IMR-90 (cell line): ENCODE measurements around the gene TXNDC11. TPM values are rescaled to one million over a fixed set of nuclear protein-coding genes. Genes with fewer than 3 reads are reported as not detected.
A peak's percentile ranks its signal among the peaks of the same experiment; 100 is the strongest.

Experiments used
- ATAC-seq: fragments of 200-7000 bp; cut with Tn5 transposase; 2 replicates; pipeline ENCODE4 v1.9.1; 2020; ENCODE audit warnings: low read depth, mild to moderate bottlenecking, moderate library complexity
- BruUV-seq: library from RNA; stranded (reverse); fragments of 400-500 nt; replicated peaks from 2 replicates; lab custom pipeline; 2021; lab: Mats Ljungman, UMichigan
- CTCF ChIA-PET: fragments of 300-600 bp; formaldehyde crosslinking; extraction: SDS; loops from one replicate; lab custom pipeline; 2021; ENCODE audit warnings: antibody characterized with exemption; lab: Yijun Ruan, JAX
- POLR2A ChIA-PET: fragments of 300-600 bp; sonication (Branson Sonifier 250); formaldehyde crosslinking; loops from one replicate; lab custom pipeline; 2022; ENCODE audit warnings: antibody characterized with exemption; ENCODE audit not compliant: unreplicated experiment; lab: Charles Lee
- DNase-seq: peaks from one replicate; pipeline ENCODE4 v3.0.0; 2013
- H2AFZ ChIP-seq: replicated peaks from 2 replicates; pipeline ENCODE3; 2013; ENCODE audit warnings: low read length, mild to moderate bottlenecking; ENCODE audit not compliant: poor library complexity
- H2AK5ac ChIP-seq: 2 replicates; pipeline ENCODE4 v1.6.1; 2013; ENCODE audit warnings: low read depth, low read length, inconsistent platforms
- H2AK9ac ChIP-seq: replicated peaks from 2 replicates; pipeline ENCODE3; 2013; ENCODE audit warnings: mild to moderate bottlenecking, low read depth, low read length, moderate library complexity; ENCODE audit not compliant: poor library complexity
- H2BK120ac ChIP-seq: 2 replicates; pipeline ENCODE4 v1.6.1; 2013; ENCODE audit warnings: low read depth, low read length, inconsistent platforms
- H2BK15ac ChIP-seq: 3 replicates; pipeline ENCODE4 v1.6.1; 2013; ENCODE audit warnings: low read depth, low read length, inconsistent platforms
- H2BK20ac ChIP-seq: 2 replicates; pipeline ENCODE4 v1.6.1; 2013; ENCODE audit warnings: low read depth, mild to moderate bottlenecking, inconsistent platforms, low read length, moderate library complexity
- H2BK5ac ChIP-seq: 2 replicates; pipeline ENCODE4 v1.6.1; 2013; ENCODE audit warnings: mild to moderate bottlenecking, low read depth, low read length, inconsistent platforms; ENCODE audit not compliant: poor library complexity, severe bottlenecking
- H3K14ac ChIP-seq: replicated peaks from 2 replicates; pipeline ENCODE4 v1.6.1; 2013; ENCODE audit warnings: low read depth, low read length, inconsistent platforms
- H3K18ac ChIP-seq: 2 replicates; pipeline ENCODE4 v1.6.1; 2013; ENCODE audit warnings: low read depth, low read length, control low read depth
- H3K23ac ChIP-seq: 2 replicates; pipeline ENCODE4 v1.6.1; 2013; ENCODE audit warnings: low read depth, low read length, inconsistent platforms
- H3K27ac ChIP-seq: 2 replicates; pipeline ENCODE4 v1.5.1; 2013; ENCODE audit warnings: mild to moderate bottlenecking, control low read depth, low read length; ENCODE audit not compliant: insufficient read depth
- H3K27me3 ChIP-seq: 2 replicates; pipeline ENCODE4 v1.6.1; 2013; ENCODE audit warnings: low read length; ENCODE audit not compliant: control insufficient read depth, insufficient read depth
- H3K36me3 ChIP-seq: 2 replicates; pipeline ENCODE4 v1.6.1; 2013; ENCODE audit warnings: low read length, mixed read lengths; ENCODE audit not compliant: control insufficient read depth, insufficient read depth
- H3K4ac ChIP-seq: 2 replicates; pipeline ENCODE4 v1.6.1; 2013; ENCODE audit warnings: low read depth, low read length, inconsistent platforms
- H3K4me1 ChIP-seq: 2 replicates; pipeline ENCODE4 v1.6.1; 2013; ENCODE audit warnings: low read length, mixed read lengths; ENCODE audit not compliant: control insufficient read depth, insufficient read depth
- H3K4me2 ChIP-seq: 2 replicates; pipeline ENCODE4 v1.6.1; 2013; ENCODE audit warnings: low read depth, mild to moderate bottlenecking, control low read depth, low read length, moderate library complexity
- H3K4me3 ChIP-seq: 2 replicates; pipeline ENCODE4 v1.5.1; 2013; ENCODE audit warnings: low read depth, mild to moderate bottlenecking, control low read depth, low read length, moderate library complexity; ENCODE audit not compliant: insufficient read depth
- H3K56ac ChIP-seq: 2 replicates; pipeline ENCODE4 v1.6.1; 2013; ENCODE audit warnings: low read length, inconsistent platforms; ENCODE audit not compliant: insufficient read depth; ENCODE audit errors: extremely low read depth
- H3K79me1 ChIP-seq, 2 experiments: 2 replicates each; pipeline ENCODE4 v1.6.1; 2013; ENCODE audit warnings: low read length in 2 of 2, inconsistent platforms in 1 of 2, low read depth in 1 of 2
- H3K9ac ChIP-seq: 2 replicates; pipeline ENCODE4 v1.6.1; 2013; ENCODE audit warnings: low read depth, low read length, control low read depth
- H3K9me1 ChIP-seq: 2 replicates; pipeline ENCODE4 v1.6.1; 2013; ENCODE audit warnings: low read length, inconsistent platforms; ENCODE audit not compliant: insufficient read depth
- H3K9me3 ChIP-seq: 2 replicates; pipeline ENCODE4 v1.6.1; 2013; ENCODE audit warnings: low read length; ENCODE audit not compliant: control insufficient read depth, insufficient read depth
- H4K20me1 ChIP-seq: 2 replicates; pipeline ENCODE4 v1.6.1; 2013; ENCODE audit warnings: low read length, inconsistent platforms; ENCODE audit not compliant: insufficient read depth
- H4K5ac ChIP-seq: 2 replicates; pipeline ENCODE4 v1.6.1; 2013; ENCODE audit warnings: mild to moderate bottlenecking, low read depth, low read length, control low read depth
- H4K8ac ChIP-seq, 2 experiments: 2 replicates each; pipeline ENCODE4 v1.6.1; 2013; ENCODE audit warnings: low read depth in 2 of 2, low read length in 2 of 2, control low read depth in 1 of 2, inconsistent platforms in 1 of 2
- H4K91ac ChIP-seq: 2 replicates; pipeline ENCODE4 v1.6.1; 2013; ENCODE audit warnings: low read depth, low read length, inconsistent platforms; ENCODE audit not compliant: insufficient read depth
- CEBPB ChIP-seq: IDR thresholded peaks from 2 replicates; pipeline ENCODE4 v1.6.1; 2012; ENCODE audit warnings: low read depth, low read length, improper control_type of control experiment
- CHD1 ChIP-seq: IDR thresholded peaks from 2 replicates; pipeline ENCODE4 v1.6.1; 2012; ENCODE audit warnings: low read depth, low read length, improper control_type of control experiment
- CTCF ChIP-seq: conservative IDR thresholded peaks from 2 replicates; pipeline ENCODE4 v1.5.1; 2012; ENCODE audit warnings: mild to moderate bottlenecking, low read depth, low read length, improper control_type of control experiment
- ELK1 ChIP-seq: fragments of 150-350 bp; IDR thresholded peaks from 2 replicates; pipeline ENCODE4 v1.6.1; 2016; ENCODE audit warnings: low read depth, mild to moderate bottlenecking, low read length, moderate library complexity, borderline replicate concordance
- FOS ChIP-seq: fragments of 150-350 bp; IDR thresholded peaks from 2 replicates; pipeline ENCODE4 v1.6.1; 2016; ENCODE audit warnings: low read depth, low read length
- MAFK ChIP-seq: IDR thresholded peaks from 2 replicates; pipeline ENCODE4 v1.6.1; 2012; ENCODE audit warnings: low read depth, low read length, improper control_type of control experiment
- MAZ ChIP-seq: IDR thresholded peaks from 2 replicates; pipeline ENCODE4 v1.6.1; 2012; ENCODE audit warnings: low read depth, mild to moderate bottlenecking, low read length, improper control_type of control experiment, moderate library complexity, borderline replicate concordance
- RAD21 ChIP-seq: IDR thresholded peaks from 2 replicates; pipeline ENCODE4 v1.6.1; 2012; ENCODE audit warnings: low read length, improper control_type of control experiment
- RCOR1 ChIP-seq: IDR thresholded peaks from 2 replicates; pipeline ENCODE4 v1.6.1; 2012; ENCODE audit warnings: mild to moderate bottlenecking, low read length, improper control_type of control experiment; ENCODE audit not compliant: insufficient replicate concordance
- RFX5 ChIP-seq: IDR thresholded peaks from 2 replicates; pipeline ENCODE4 v1.8.0; 2012; ENCODE audit warnings: low read depth, mild to moderate bottlenecking, low read length, moderate library complexity
- SMC3 ChIP-seq: fragments of 150-350 bp; IDR thresholded peaks from 2 replicates; pipeline ENCODE4 v1.6.1; 2016; ENCODE audit warnings: low read depth, mild to moderate bottlenecking, antibody characterized with exemption, low read length, moderate library complexity
- USF2 ChIP-seq: fragments of 150-350 bp; IDR thresholded peaks from 2 replicates; pipeline ENCODE4 v1.6.1; 2017; ENCODE audit warnings: mild to moderate bottlenecking, antibody characterized with exemption, low read length, low read depth
- WGBS, 2 experiments: methylation state at CpG; one replicate each; pipeline versions ENCODE4 v1.1.5 to v1.1.7; 2013; ENCODE audit warnings: missing lambda C conversion rate in 2 of 2; ENCODE audit not compliant: insufficient read length in 1 of 2; ENCODE audit errors: extremely low coverage in 2 of 2; 5-methylcytosine and 5-hydroxymethylcytosine counted together
- dilution Hi-C: fragments of 300-500 bp; cut with HindIII; formaldehyde crosslinking; loops from one replicate; pipeline ENCODE4 v1.14.3; 2018; ENCODE audit warnings: low sequenced_read_pairs; ENCODE audit not compliant: unreplicated experiment
- in situ Hi-C: fragments of 300-500 bp; cut with MboI; formaldehyde crosslinking; loops from 3 replicates; pipeline ENCODE4 v1.14.3; 2019; ENCODE audit warnings: low sequenced_read_pairs, inconsistent platforms, mixed read lengths
- intact Hi-C: fragments of 100-400 bp; cut with micrococcal nuclease; formaldehyde crosslinking; loops from 2 replicates; pipeline ENCODE4 v1.10.0; 2022
- polyA plus RNA-seq, 3 experiments: library from polyadenylated mRNA; depleted of rRNA; stranded (reverse); fragments of >200 nt; gene quantifications; 2 replicates each; pipeline ENCODE4 v1.2.3, GENCODE V29; 2012; ENCODE audit warnings: low replicate concordance in 1 of 3
- total RNA-seq: library from RNA; depleted of rRNA; stranded (reverse); fragments of >200 nt; gene quantifications from 2 replicates; pipeline ENCODE4 v1.2.3, GENCODE V29; 2012

The TXNDC11 gene
- total and polyA plus RNA-seq, 2 of the 4 experiments (the other 2 are of a cell fraction), result 25.3 to 42.9 TPM

GRCh38 chr16:11640987-11641817 lies 101.5 kb downstream of the TXNDC11 start:
- WGBS, 2 experiments, result 30% methylated on average over 4 of the region's 20 CpGs; no CpG with 5 or more reads in 1 of the 2 experiments
- POLR2A ChIA-PET, result interaction anchor here (0.8 to 1.1 kb wide), 2 partner anchors 10 to 19 kb away, joined by 3 read pairs; no protein-coding TSS in a partner anchor
- Histone ChIP-seq H4K20me1 (peaks cover 3% of the 10 kb centered on the region; the same call in 1 of the 2 replicates), H3K27ac (peak overlapping the region; percentile 84), H2BK20ac (peak overlapping the region; percentile 69), H2AK9ac (peak overlapping the region; percentile 92), H3K36me3 (no peaks in the 10 kb centered on the region), H4K8ac (peak overlapping the region; percentile 26 to 67), H3K4ac (peak overlapping the region; percentile 97), H2AK5ac (peak overlapping the region; percentile 63), H3K23ac (peak overlapping the region; percentile 11; the same call in 1 of the 2 replicates), H4K5ac (peak overlapping the region; percentile 65), H3K9me3 (no peaks in the 10 kb centered on the region), H2BK15ac (peak overlapping the region; percentile 88; the same call in 2 of the 3 replicates), H2AFZ (peak overlapping the region; percentile 89), H3K9me1 (0 out of 2 replicates have a peak, but pooled peaks cover 4% of the 10 kb centered on the region), H3K14ac (peak overlapping the region; percentile 18), H3K4me2 (peak overlapping the region; percentile 3; the same call in 1 of the 2 replicates), H2BK5ac (peak overlapping the region; percentile 98), H3K4me3 (no peak overlapping the region), H2BK120ac (peak overlapping the region; percentile 96), H3K79me1 (no peaks in the 10 kb centered on the region), H3K27me3 (no peaks in the 10 kb centered on the region), H3K56ac (peak overlapping the region; percentile 42; the same call in 1 of the 2 replicates), H3K18ac (peak overlapping the region; percentile 70), H4K91ac (peak overlapping the region; percentile 98), H3K9ac (peak overlapping the region; percentile 23), H3K4me1 (peaks cover 13% of the 10 kb centered on the region)
- peak; percentile 55 for ATAC-seq
- peak; percentile 86 for DNase-seq
- intact Hi-C loops, result loop anchor here (1.0 to 10.0 kb wide), 8 partner anchors 44 to 676 kb away; no protein-coding TSS in a partner anchor
- dilution Hi-C loops, result no loop called here
- CTCF ChIA-PET, result interaction anchor here (0.7 to 2.7 kb wide), 5 partner anchors 105 to 251 kb away, joined by 3 to 18 read pairs (median 5); no protein-coding TSS in a partner anchor
- in situ Hi-C loops, result loop anchor here (5.0 to 10.0 kb wide), 3 partner anchors 69 to 676 kb away; no protein-coding TSS in a partner anchor
- BruUV-seq, result no TSS peak
- TF ChIP-seq CTCF, result peak; percentile 90
- TF ChIP-seq ELK1, result no peak
- TF ChIP-seq FOS, result no peak
- no peak for TF ChIP-seq MAZ
- TF ChIP-seq SMC3, result peak; percentile 72
- TF ChIP-seq CEBPB, result no peak
- no peak for TF ChIP-seq RCOR1
- no peak for TF ChIP-seq USF2
- no peak for TF ChIP-seq CHD1
- no peak for TF ChIP-seq RFX5
- TF ChIP-seq MAFK, result no peak
- TF ChIP-seq RAD21, result peak; percentile 85
